Heart left ventricle (tissue), 16 donors: ENCODE measurements around the gene RANBP17. TPM values are rescaled to one million over a fixed set of nuclear protein-coding genes. Genes with fewer than 3 reads are reported as not detected.

Experiments used
- ATAC-seq, 4 donors: fragments of 200-7000 bp; cut with Tn5 transposase; one replicate each; pipeline ENCODE4 v1.9.1; 2020 to 2022; ENCODE audit warnings: moderate library complexity in 4 of 4, mild to moderate bottlenecking in 3 of 4, moderate number of reproducible peaks in 1 of 4
- DNase-seq, 5 donors: peaks; one replicate each; pipeline ENCODE4 v3.0.0-alpha.2; 2020
- H3K27ac ChIP-seq, 12 donors: fragments of 200-600 bp; sonication (generic) in 4 of 12; one replicate each; pipeline versions ENCODE4 v1.5.0 to v1.8.0; 2016 to 2022; ENCODE audit warnings: mild to moderate bottlenecking in 2 of 12
- H3K27me3 ChIP-seq, 9 donors: fragments of 200-600 bp; sonication (generic) in 2 of 9; one replicate each; pipeline versions ENCODE4 v1.5.1 to v1.8.0; 2016 to 2022; ENCODE audit warnings: mild to moderate bottlenecking in 3 of 9
- H3K36me3 ChIP-seq, 9 donors: fragments of 200-600 bp; sonication (generic) in 2 of 9; one replicate each; pipeline versions ENCODE4 v1.5.0 to v1.8.0; 2018 to 2022; ENCODE audit warnings: mild to moderate bottlenecking in 2 of 9
- H3K4me1 ChIP-seq, 12 donors: fragments of 200-600 bp; sonication (generic) in 4 of 12; one replicate each; pipeline versions ENCODE4 v1.5.0 to v1.8.0; 2016 to 2022; ENCODE audit warnings: mild to moderate bottlenecking in 3 of 12
- H3K4me3 ChIP-seq, 12 donors: fragments of 200-600 bp; sonication (generic) in 4 of 12; one replicate each; pipeline versions ENCODE4 v1.5.0 to v1.8.0; 2017 to 2022; ENCODE audit warnings: mild to moderate bottlenecking in 9 of 12, moderate library complexity in 4 of 12
- H3K9me3 ChIP-seq, 12 donors: fragments of 200-600 bp; sonication (generic) in 4 of 12; one replicate each; pipeline versions ENCODE4 v1.5.0 to v1.8.0; 2016 to 2022; ENCODE audit warnings: mild to moderate bottlenecking in 1 of 12
- CTCF ChIP-seq, 12 donors: fragments of 200-600 bp; sonication (generic) in 4 of 12; IDR thresholded peaks; one replicate each; pipeline versions ENCODE4 v1.5.0 to v1.8.0; 2018 to 2022; ENCODE audit warnings: antibody characterized with exemption in 12 of 12, mild to moderate bottlenecking in 5 of 12
- POLR2A ChIP-seq, 2 donors: fragments of 450-650 bp; IDR thresholded peaks; one replicate each; pipeline ENCODE4 v1.6.1; 2017; ENCODE audit warnings: antibody characterized with exemption in 2 of 2, mild to moderate bottlenecking in 2 of 2, moderate library complexity in 2 of 2
- WGBS, 4 donors: extraction: QIAGEN DNeasy Blood & Tissue Kit in 2 of 4; methylation state at CpG; one replicate each; pipeline versions ENCODE4 v1.1.5 to v1.1.7; 2013 to 2018; 5-methylcytosine and 5-hydroxymethylcytosine counted together
- intact Hi-C, 10 donors: fragments of 100-400 bp; cut with DNase I; formaldehyde crosslinking; loops; one replicate each; pipeline versions ENCODE4 v1.11.1 to v1.14.2; 2022
- polyA plus RNA-seq, 2 donors: library from polyadenylated mRNA; stranded (reverse); fragments of 200-250 nt; gene quantifications; one replicate each; pipeline ENCODE4 v1.2.3, GENCODE V29; 2013
- total RNA-seq, 9 donors: library from RNA; depleted of rRNA in 2 of 9; stranded (reverse); fragments of >200 nt in 2 of 9; fragmentation: NEBNext Ultra II Directional in 3 of 9; extraction: Animal tissue kit (Norgen Biotek cat#: 25700) in 3 of 9; gene quantifications; one replicate each; pipeline versions ENCODE4 v1.1.0 to v1.2.4, GENCODE V29; 2016 to 2023
- donor health status: ischemic (EF 13 %, LVEDD 7.1; RV severe dilation, severe dysfunction).
- donor health status: healthy with polysubstance abuse.
- donor health status: DM: no; HTN: yes; CAD: no.
- donor health status: DM: no; HTN: no; CAD: no.
- donor health status: ischemic (EF 25% LVEDD 6.9; RV normal size, moderate dysfunction).
- donor health status: ischemic (EF 25% LVEDD 5.7; RV mildly dilated, moderate dysfunction).
- donor health status: healthy.
- donor health status: DM: yes; HTN: yes; CAD: no.
- donor health status: ischemic (EF 35%, LVEDD 5.7; RV mildly dilated, moderate dysfunction).
- donor health status: nonischemic (EF 11% LVEDD 7.7; RV severe dilation, severe dysfunction).
- donor health status: DM: yes; HTN: yes; CAD: no.
- donor health status: PGD.
- donor health status: ischemic (EF 29% LVEDD 5.4; RV normal size, mild dysfunction).
- donor health status: nonischemic (EF 23%, LVEDD 6.1; RV moderate dilation, normal function).

RANBP17 gene
- total and polyA plus RNA-seq, 11 donors: 0.65 to 11.5 (median 3.7) TPM

- Histone ChIP-seq H3K4me1 (no peaks in the 10 kb centered on the region), H3K36me3 (no peaks in the 10 kb centered on the region), H3K9me3 (peaks cover 0 to 18% (median under 1%) of the 10 kb centered on the region in 12 donors), H3K27ac (no peak overlapping the region), H3K4me3 (no peak overlapping the region), H3K27me3 (no peaks in the 10 kb centered on the region)
- ATAC-seq (no peak), DNase-seq (no peak)
- intact Hi-C loops: no loop called here
- TF ChIP-seq CTCF (IDR thresholded peaks at IDR 0.05) (no peak), POLR2A (IDR thresholded peaks at IDR 0.05) (no peak)
- 88 to 93% (median 91%) methylated on average over 5 of the region's 5 CpGs for WGBS, 4 donors
Observed at GRCh38 chr5:171115519-171115918, 253.7 kb downstream of the RANBP17 start.

GRCh38 chr5:171116719-171117118 is 254.9 kb downstream of the RANBP17 start:
- WGBS, 4 donors: 91 to 98% (median 93%) methylated on average over 2 of the region's 2 CpGs
- no peaks in the 10 kb centered on the region for H3K4me1 ChIP-seq
- no peak for ATAC-seq

GRCh38 chr5:171120986-171121622 is 259.3 kb downstream of the RANBP17 start:
- no peak for ATAC-seq
- no peaks in the 10 kb centered on the region for H3K27me3 ChIP-seq
- no peak for TF ChIP-seq CTCF (IDR thresholded peaks at IDR 0.05)
- no peak for TF ChIP-seq POLR2A (IDR thresholded peaks at IDR 0.05)
- H3K4me1 ChIP-seq: no peaks in the 10 kb centered on the region
- H3K4me3 ChIP-seq: no peak overlapping the region
- 89 to 96% (median 91%) methylated on average over 11 to 15 of the region's 15 CpGs for WGBS, 4 donors
- no peaks in the 10 kb centered on the region for H3K36me3 ChIP-seq
- intact Hi-C loops: no loop called here
- H3K27ac ChIP-seq: no peak overlapping the region
- peaks cover 0 to 18% (median under 1%) of the 10 kb centered on the region in 12 donors for H3K9me3 ChIP-seq
- no peak for DNase-seq

More at GRCh38 chr5:171116719-171117118, 254.9 kb downstream of the RANBP17 start:
- no peak overlapping the region for H3K27ac ChIP-seq
- no peaks in the 10 kb centered on the region for H3K27me3 ChIP-seq
- H3K4me3 ChIP-seq: no peak overlapping the region
- no peak for DNase-seq
- intact Hi-C loops: no loop called here
- no peaks in the 10 kb centered on the region for H3K36me3 ChIP-seq
- H3K9me3 ChIP-seq: peaks cover 0 to 18% (median under 1%) of the 10 kb centered on the region in 12 donors
- no peak for TF ChIP-seq CTCF (IDR thresholded peaks at IDR 0.05)
- no peak for TF ChIP-seq POLR2A (IDR thresholded peaks at IDR 0.05)

GRCh38 chr5:171121638-171122037 is 259.8 kb downstream of the RANBP17 start:
- Histone ChIP-seq H3K27me3 (no peaks in the 10 kb centered on the region), H3K4me3 (no peak overlapping the region), H3K9me3 (peaks cover 0 to 18% (median under 1%) of the 10 kb centered on the region in 12 donors), H3K4me1 (no peaks in the 10 kb centered on the region), H3K36me3 (no peaks in the 10 kb centered on the region), H3K27ac (no peak overlapping the region)
- intact Hi-C loops: no loop called here
- ATAC-seq: peak in 1 of 4 donors; percentile 22
- 92 to 100% (median 96%) methylated on average over 1 to 3 of the region's 3 CpGs for WGBS, 4 donors
- no peak for TF ChIP-seq POLR2A (IDR thresholded peaks at IDR 0.05)
- no peak for TF ChIP-seq CTCF (IDR thresholded peaks at IDR 0.05)
- DNase-seq: no peak
